Spinal cord (tissue), 4 donors: ENCODE measurements around the gene IGFALS. TPM values are rescaled to one million over a fixed set of nuclear protein-coding genes. Genes with fewer than 3 reads are reported as not detected.

ENCODE experiments used
- polyA plus RNA-seq, 2 donors: library from polyadenylated mRNA; unstranded; fragments of 120-200 nt; gene quantifications; one replicate each; pipeline ENCODE4 v1.2.1, GENCODE V29; 2013; ENCODE audit not compliant: insufficient read length in 2 of 2
- total RNA-seq, 2 donors: library from RNA; depleted of rRNA in 1 of 2; stranded (reverse); fragments of 120-200 nt in 1 of 2; fragments of >200 nt in 1 of 2; gene quantifications; one replicate each; pipeline versions ENCODE4 v1.2.3 to v1.2.4, GENCODE V29; 2013 to 2014

IGFALS gene
- total and polyA plus RNA-seq, 4 donors: 0.33 to 1.3 (median 0.39) TPM; not detected in 1

Other genes with a start within 250 kb of the IGFALS start
- gene IFT140, start 181.6 kb downstream of the IGFALS start, total RNA-seq: 10 to 100 TPM; 21.2 to 37.1 TPM
- 10 to 100 TPM; 32.9 to 41.6 TPM for gene IFT140, start 181.6 kb downstream of the IGFALS start, polyA plus RNA-seq
- gene CRAMP1, start 181.3 kb downstream of the IGFALS start, total RNA-seq: 10 to 100 TPM in 1 of 2 donors, 1 to 10 TPM in 1; 7.9 to 16.4 TPM
- 10 to 100 TPM; 19.2 to 24.4 TPM for gene CRAMP1, start 181.3 kb downstream of the IGFALS start, polyA plus RNA-seq
- gene JPT2, start 115.4 kb downstream of the IGFALS start, total RNA-seq: 10 to 100 TPM; 24.4 to 45.8 TPM
- gene JPT2, start 115.4 kb downstream of the IGFALS start, polyA plus RNA-seq: 10 to 100 TPM; 38.5 to 39.7 TPM
- 10 to 100 TPM; 53.3 to 72.6 TPM for gene MAPK8IP3, start 87.5 kb downstream of the IGFALS start, total RNA-seq
- 100 to 1,000 TPM; 113 to 137 TPM for gene MAPK8IP3, start 87.5 kb downstream of the IGFALS start, polyA plus RNA-seq
- gene NME3, start 22.2 kb downstream of the IGFALS start, total RNA-seq: 10 to 100 TPM; 21.6 to 76.7 TPM
- gene NME3, start 22.2 kb downstream of the IGFALS start, polyA plus RNA-seq: 10 to 100 TPM; 83.2 to 86.2 TPM
- gene EME2, start 20.9 kb downstream of the IGFALS start, total RNA-seq: 10 to 100 TPM in 1 of 2 donors, 1 to 10 TPM in 1; 6.5 to 15.0 TPM
- 10 to 100 TPM; 17.8 to 20.7 TPM for gene EME2, start 20.9 kb downstream of the IGFALS start, polyA plus RNA-seq
- 10 to 100 TPM; 22.9 to 76.7 TPM for gene MRPS34, start 20.6 kb downstream of the IGFALS start, total RNA-seq
- gene MRPS34, start 20.6 kb downstream of the IGFALS start, polyA plus RNA-seq: 10 to 100 TPM; 80.8 to 86.5 TPM
- gene SPSB3, start 11.1 kb downstream of the IGFALS start, total RNA-seq: 10 to 100 TPM; 25.8 to 55.5 TPM
- 10 to 100 TPM; 49.3 to 55.6 TPM for gene SPSB3, start 11.1 kb downstream of the IGFALS start, polyA plus RNA-seq
- 10 to 100 TPM; 24.7 to 64.4 TPM for gene NUBP2, start 10.7 kb downstream of the IGFALS start, total RNA-seq
- gene NUBP2, start 10.7 kb downstream of the IGFALS start, polyA plus RNA-seq: 10 to 100 TPM; 71.1 to 80.4 TPM
- gene HAGH, start 33.1 kb upstream of the IGFALS start, total RNA-seq: 10 to 100 TPM; 68.6 to 84.1 TPM
- gene HAGH, start 33.1 kb upstream of the IGFALS start, polyA plus RNA-seq: 10 to 100 TPM; 97.6 to 99.3 TPM
- 10 to 100 TPM; 35.6 to 38.5 TPM for gene FAHD1, start 33.5 kb upstream of the IGFALS start, total RNA-seq
- 10 to 100 TPM; 29.8 to 39.0 TPM for gene FAHD1, start 33.5 kb upstream of the IGFALS start, polyA plus RNA-seq
- 1 to 10 TPM in 1 of 2 donors, under 1 TPM in 1; 0.83 to 2.6 TPM for gene MEIOB, start 78.5 kb upstream of the IGFALS start, total RNA-seq
- gene MEIOB, start 78.5 kb upstream of the IGFALS start, polyA plus RNA-seq: 1 to 10 TPM; 1.4 to 1.7 TPM
- gene HS3ST6, start 124.7 kb upstream of the IGFALS start, total RNA-seq: not detected
- gene HS3ST6, start 124.7 kb upstream of the IGFALS start, polyA plus RNA-seq: not detected
- 10 to 100 TPM; 10.0 to 10.3 TPM for gene MSRB1, start 149.5 kb upstream of the IGFALS start, total RNA-seq
- 10 to 100 TPM; 24.5 to 25.8 TPM for gene MSRB1, start 149.5 kb upstream of the IGFALS start, polyA plus RNA-seq
- under 1 TPM in 1 of 2 donors, not detected in 1; 0.06 TPM for gene RPL3L, start 161.0 kb upstream of the IGFALS start, total RNA-seq
- under 1 TPM in 1 of 2 donors, not detected in 1; 0.32 TPM for gene RPL3L, start 161.0 kb upstream of the IGFALS start, polyA plus RNA-seq
- 100 to 1,000 TPM in 1 of 2 donors, 10 to 100 TPM in 1; 78.7 to 146 TPM for gene NDUFB10, start 165.8 kb upstream of the IGFALS start, total RNA-seq
- 100 to 1,000 TPM; 170 to 178 TPM for gene NDUFB10, start 165.8 kb upstream of the IGFALS start, polyA plus RNA-seq
- gene RPS2, start 171.1 kb upstream of the IGFALS start, total RNA-seq: 1,000 to 10,000 TPM in 1 of 2 donors, 100 to 1,000 TPM in 1; 682 to 1,440 TPM
- gene RPS2, start 171.1 kb upstream of the IGFALS start, polyA plus RNA-seq: 1,000 to 10,000 TPM; 1,742 to 1,957 TPM
- gene RNF151, start 173.2 kb upstream of the IGFALS start, total RNA-seq: not detected
- not detected for gene RNF151, start 173.2 kb upstream of the IGFALS start, polyA plus RNA-seq
- 10 to 100 TPM; 12.9 to 31.4 TPM for gene TBL3, start 178.3 kb upstream of the IGFALS start, total RNA-seq
- gene TBL3, start 178.3 kb upstream of the IGFALS start, polyA plus RNA-seq: 10 to 100 TPM; 32.1 to 39.0 TPM
- gene NOXO1, start 187.8 kb upstream of the IGFALS start, total RNA-seq: under 1 TPM; 0.40 to 0.72 TPM
- 1 to 10 TPM; 1.6 to 1.7 TPM for gene NOXO1, start 187.8 kb upstream of the IGFALS start, polyA plus RNA-seq
- gene GFER, start 190.5 kb upstream of the IGFALS start, total RNA-seq: 10 to 100 TPM in 1 of 2 donors, 1 to 10 TPM in 1; 7.2 to 24.3 TPM
- 10 to 100 TPM; 34.0 to 36.1 TPM for gene GFER, start 190.5 kb upstream of the IGFALS start, polyA plus RNA-seq
- 10 to 100 TPM; 20.1 to 71.0 TPM for gene SYNGR3, start 196.3 kb upstream of the IGFALS start, total RNA-seq
- gene SYNGR3, start 196.3 kb upstream of the IGFALS start, polyA plus RNA-seq: 100 to 1,000 TPM; 109 to 111 TPM
- gene ZNF598, start 216.1 kb upstream of the IGFALS start, total RNA-seq: 1 to 10 TPM; 5.4 to 8.2 TPM
- gene ZNF598, start 216.1 kb upstream of the IGFALS start, polyA plus RNA-seq: 10 to 100 TPM; 28.8 to 31.7 TPM
- 1 to 10 TPM in 1 of 2 donors, under 1 TPM in 1; 0.20 to 2.3 TPM for gene NPW, start 226.1 kb upstream of the IGFALS start, total RNA-seq
- 1 to 10 TPM in 1 of 2 donors, under 1 TPM in 1; 0.49 to 4.9 TPM for gene NPW, start 226.1 kb upstream of the IGFALS start, polyA plus RNA-seq
- gene NHERF2, start 233.2 kb upstream of the IGFALS start, total RNA-seq: 10 to 100 TPM; 25.6 to 52.0 TPM
- 10 to 100 TPM; 83.5 to 95.7 TPM for gene NHERF2, start 233.2 kb upstream of the IGFALS start, polyA plus RNA-seq